ENCODE results near the gene GPRC5D. TPM values are rescaled to one million over a fixed set of nuclear protein-coding genes. Genes with fewer than 3 reads are reported as not detected.

The GPRC5D gene
- total and polyA plus RNA-seq, 9 of the 15 experiments (the other 6 are each of a cell fraction or from before 2014, with no cell fraction given), result 1.0 to 1.1 TPM; not detected in 7

- H2AFZ ChIP-seq (ENCODE audit: low read depth, low read length), result no peak overlapping the region
- H3K9me1 ChIP-seq (ENCODE audit: control insufficient read depth, insufficient read depth, low read length), result no peaks in the 10 kb centered on the region
- H3K27me3 ChIP-seq (ENCODE audit: control insufficient read depth in 2 of 2, insufficient read depth in 2 of 2, low read length in 2 of 2), result no peaks in the 10 kb centered on the region
- H3K4me1 ChIP-seq (replicated peaks in 1 of 2; ENCODE audit: control insufficient read depth in 2 of 2, insufficient read depth in 2 of 2, low read length in 2 of 2), result no peaks in the 10 kb centered on the region
- H3K9me3 ChIP-seq (replicated peaks; ENCODE audit: control insufficient read depth, insufficient read depth, low read depth, low read length), result no peaks in the 10 kb centered on the region
- WGBS (ENCODE audit: insufficient coverage, low coverage, missing lambda C conversion rate), result 60% methylated on average over 3 of the region's 4 CpGs
- no peak overlapping the region for H3K4me2 ChIP-seq (ENCODE audit: insufficient read depth, low read length)
- no peak overlapping the region for H3K4me3 ChIP-seq
- FAIRE-seq (no peak), ATAC-seq (no peak), DNase-seq (ENCODE audit: extremely low read depth in 1 of 4, low spot score in 3 of 4) (no peak)
- H3K36me3 ChIP-seq (ENCODE audit: control insufficient read depth, insufficient read depth, low read length), result no peaks in the 10 kb centered on the region; the same call in 2 of the 3 replicates
- CTCF ChIA-PET (ENCODE audit: low intra/inter-chr PET ratio), result no interaction called here
- no peak overlapping the region for H3K27ac ChIP-seq (ENCODE audit: extremely low read depth, low read depth, low read length)
- in situ Hi-C loops (cut with MboI) (no loop called here), intact Hi-C loops (cut with micrococcal nuclease) (no loop called here)
- no TSS peak for BruUV-seq (replicated peaks)
- H4K20me1 ChIP-seq (replicated peaks; ENCODE audit: control insufficient read depth, insufficient read depth, low read length), result no peaks in the 10 kb centered on the region
- POLR2A ChIA-PET, result no interaction called here
- no peaks in the 10 kb centered on the region for H3K79me2 ChIP-seq (ENCODE audit: control insufficient read depth, insufficient read depth, low read length)
- no peak overlapping the region for H3K9ac ChIP-seq (ENCODE audit: insufficient read depth in 1 of 2, low read depth in 2 of 2, low read length in 2 of 2)
- TF ChIP-seq GABPB1 (CRISPR knock-in tag; IDR thresholded peaks at IDR 0.05) (no peak), CHD1 (IDR thresholded peaks at IDR 0.05; ENCODE audit: low read length) (no peak), ZNF707 (CRISPR knock-in tag; conservative IDR thresholded peaks at IDR 0.05) (no peak), LCOR (CRISPR knock-in tag; IDR thresholded peaks at IDR 0.05) (no peak), RERE (CRISPR knock-in tag; IDR thresholded peaks at IDR 0.05; ENCODE audit: borderline replicate concordance) (no peak), LEF1 (IDR thresholded peaks at IDR 0.05) (no peak), HINFP (tag; conservative IDR thresholded peaks at IDR 0.05; ENCODE audit: low read depth) (no peak), ETS1 (conservative IDR thresholded peaks at IDR 0.05; ENCODE audit: control insufficient read depth, low read depth, low read length) (no peak), C11orf30 (IDR thresholded peaks at IDR 0.05; ENCODE audit: low read depth) (no peak), ZBTB7A (IDR thresholded peaks at IDR 0.05; ENCODE audit: borderline replicate concordance, control insufficient read depth, low read depth, low read length) (no peak), PRMT5 (CRISPR knock-in tag; IDR thresholded peaks at IDR 0.05) (no peak), SAFB2 (IDR thresholded peaks at IDR 0.05; ENCODE audit: borderline replicate concordance, low read depth, low read length, severe bottlenecking) (no peak), EHMT2 (IDR thresholded peaks at IDR 0.05) (no peak), MCM2 (IDR thresholded peaks at IDR 0.05; ENCODE audit: low read depth) (no peak)
Measured at GRCh38 chr12:12965836-12966235, 13.9 kb upstream of the GPRC5D start.
